H9 (cell line): ENCODE data around the gene NDUFA11. TPM values are rescaled to one million over a fixed set of nuclear protein-coding genes. Genes with fewer than 3 reads are reported as not detected.

Source experiments
- DNase-seq: peaks from one replicate; pipeline ENCODE4 v3.0.0-alpha.2; 2017
- H2AFZ ChIP-seq: one replicate; pipeline ENCODE4 v1.6.1; 2013; ENCODE audit warnings: mild to moderate bottlenecking, low read length, control low read depth, moderate library complexity
- H2AK5ac ChIP-seq: 2 replicates; pipeline ENCODE4 v1.6.1; 2013; ENCODE audit warnings: low read length, control low read depth, mixed read lengths; ENCODE audit not compliant: insufficient read length
- H2BK120ac ChIP-seq: one replicate; pipeline ENCODE4 v1.6.1; 2013; ENCODE audit warnings: low read depth, mild to moderate bottlenecking, low read length, control low read depth, inconsistent platforms; ENCODE audit not compliant: poor library complexity, severe bottlenecking
- H2BK12ac ChIP-seq: 2 replicates; pipeline ENCODE4 v1.6.1; 2013; ENCODE audit warnings: low read length, control low read depth, mixed read lengths, low read depth; ENCODE audit not compliant: insufficient read length
- H2BK15ac ChIP-seq: 2 replicates; pipeline ENCODE4 v1.6.1; 2013; ENCODE audit warnings: low read depth, low read length, control low read depth
- H2BK20ac ChIP-seq: one replicate; pipeline ENCODE4 v1.6.1; 2013; ENCODE audit warnings: low read depth, mild to moderate bottlenecking, low read length, control low read depth, inconsistent platforms; ENCODE audit not compliant: poor library complexity, severe bottlenecking
- H2BK5ac ChIP-seq: 2 replicates; pipeline ENCODE4 v1.6.1; 2013; ENCODE audit warnings: low read length, control low read depth, mixed read lengths; ENCODE audit not compliant: insufficient read length
- H3K14ac ChIP-seq: 2 replicates; pipeline ENCODE4 v1.6.1; 2013; ENCODE audit warnings: low read length, control low read depth; ENCODE audit not compliant: insufficient read depth
- H3K18ac ChIP-seq: 2 replicates; pipeline ENCODE4 v1.6.1; 2013; ENCODE audit warnings: low read depth, mild to moderate bottlenecking, mixed read lengths, low read length, control low read depth; ENCODE audit not compliant: insufficient read length
- H3K23ac ChIP-seq: 2 replicates; pipeline ENCODE4 v1.6.1; 2013; ENCODE audit warnings: low read length, control low read depth, mixed read lengths, low read depth; ENCODE audit not compliant: insufficient read length
- H3K23me2 ChIP-seq: 2 replicates; pipeline ENCODE4 v1.6.1; 2013; ENCODE audit warnings: low read depth, mild to moderate bottlenecking, mixed read lengths, low read length, control low read depth; ENCODE audit not compliant: insufficient read length, poor library complexity, severe bottlenecking
- H3K27ac ChIP-seq: 2 replicates; pipeline ENCODE4 v1.5.1; 2013; ENCODE audit warnings: low read length, control low read depth, mixed read lengths, low read depth; ENCODE audit not compliant: insufficient read length
- H3K27me3 ChIP-seq: 2 replicates; pipeline ENCODE4 v1.6.1; 2013; ENCODE audit warnings: low read length, control low read depth, inconsistent platforms; ENCODE audit not compliant: insufficient read depth
- H3K4ac ChIP-seq: 2 replicates; pipeline ENCODE4 v1.6.1; 2013; ENCODE audit warnings: low read depth, mild to moderate bottlenecking, control low read depth, inconsistent platforms, low read length, moderate library complexity
- H3K4me1 ChIP-seq: 2 replicates; pipeline ENCODE4 v1.6.1; 2013; ENCODE audit warnings: low read length, control low read depth, inconsistent platforms; ENCODE audit not compliant: insufficient read depth
- H3K4me2 ChIP-seq: 2 replicates; pipeline ENCODE4 v1.6.1; 2013; ENCODE audit warnings: low read length, control low read depth, mixed read lengths; ENCODE audit not compliant: insufficient read length, insufficient read depth
- H3K56ac ChIP-seq: 2 replicates; pipeline ENCODE4 v1.6.1; 2013; ENCODE audit warnings: low read depth, mild to moderate bottlenecking, mixed read lengths, low read length, control low read depth; ENCODE audit not compliant: insufficient read length
- H3K79me1 ChIP-seq: 2 replicates; pipeline ENCODE4 v1.6.1; 2013; ENCODE audit warnings: low read depth, mild to moderate bottlenecking, moderate library complexity, low read length, control low read depth, inconsistent platforms; ENCODE audit not compliant: insufficient read depth, poor library complexity, severe bottlenecking
- H3K79me2 ChIP-seq: 2 replicates; pipeline ENCODE4 v1.6.1; 2013; ENCODE audit warnings: low read length, control low read depth, inconsistent platforms; ENCODE audit not compliant: insufficient read depth
- H3K9ac ChIP-seq: 2 replicates; pipeline ENCODE4 v1.6.1; 2013; ENCODE audit warnings: low read length, control low read depth, mixed read lengths; ENCODE audit not compliant: insufficient read length; ENCODE audit errors: extremely low read depth
- H3K9me3 ChIP-seq: one replicate; pipeline ENCODE4 v1.6.1; 2013; ENCODE audit warnings: low read depth, low read length, inconsistent platforms; ENCODE audit not compliant: control insufficient read depth
- H3T11ph ChIP-seq: one replicate; pipeline ENCODE4 v1.6.1; 2013; ENCODE audit warnings: mild to moderate bottlenecking, low read length, control low read depth, inconsistent platforms
- H4K20me1 ChIP-seq: one replicate; pipeline ENCODE4 v1.6.1; 2013; ENCODE audit not compliant: control insufficient read depth, insufficient read length, insufficient read depth
- H4K5ac ChIP-seq: 2 replicates; pipeline ENCODE4 v1.6.1; 2013; ENCODE audit warnings: low read depth, mild to moderate bottlenecking, mixed read lengths, low read length, control low read depth; ENCODE audit not compliant: insufficient read length
- H4K8ac ChIP-seq: replicated peaks from 2 replicates; pipeline ENCODE4 v1.6.1; 2013; ENCODE audit warnings: low read length, control low read depth, mixed read lengths, low read depth; ENCODE audit not compliant: insufficient read length
- H4K91ac ChIP-seq: 2 replicates; pipeline ENCODE4 v1.6.1; 2013; ENCODE audit warnings: low read depth, mild to moderate bottlenecking, moderate library complexity, mixed read lengths, low read length, control low read depth; ENCODE audit not compliant: insufficient read length
- H3K27ac Mint-ChIP-seq, 3 experiments: 2 replicates in 2 of 3; 3 replicates in 1 of 3; pipeline ENCODE4 v1.8.0; 2020 to 2021; ENCODE audit warnings: mixed read lengths in 3 of 3, mild to moderate bottlenecking in 1 of 3, moderate library complexity in 1 of 3
- H3K27me3 Mint-ChIP-seq: 2 replicates; pipeline ENCODE4 v1.8.0; 2021; ENCODE audit warnings: low read depth, mild to moderate bottlenecking, moderate library complexity, mixed read lengths
- H3K36me3 Mint-ChIP-seq, 3 experiments: 2 replicates in 2 of 3; 3 replicates in 1 of 3; pipeline ENCODE4 v1.8.0; 2020 to 2021; ENCODE audit warnings: low read depth in 3 of 3, mixed read lengths in 3 of 3; ENCODE audit not compliant: insufficient read depth in 1 of 3
- H3K4me1 Mint-ChIP-seq, 2 experiments: 2 replicates each; pipeline ENCODE4 v1.8.0; 2020; ENCODE audit warnings: mixed read lengths in 2 of 2
- H3K4me3 Mint-ChIP-seq, 2 experiments: 2 replicates in 1 of 2; 3 replicates in 1 of 2; pipeline ENCODE4 v1.8.0; 2020 to 2021; ENCODE audit warnings: mild to moderate bottlenecking in 2 of 2, mixed read lengths in 2 of 2, moderate library complexity in 1 of 2
- H3K9me3 Mint-ChIP-seq, 2 experiments: 2 replicates in 1 of 2; 3 replicates in 1 of 2; pipeline ENCODE4 v1.8.0; 2020; ENCODE audit warnings: mild to moderate bottlenecking in 2 of 2, mixed read lengths in 2 of 2, moderate library complexity in 1 of 2
- WGBS: extraction: QIAGEN DNeasy Blood & Tissue Kit; methylation state at CpG from one replicate; pipeline ENCODE4 v1.1.7; 2013; ENCODE audit warnings: missing lambda C conversion rate, low lambda C conversion rate, mixed read lengths; ENCODE audit not compliant: insufficient read length; ENCODE audit errors: extremely low coverage; 5-methylcytosine and 5-hydroxymethylcytosine counted together
- total RNA-seq: library from RNA; stranded (reverse); gene quantifications from 2 replicates; pipeline ENCODE4 v1.2.1, GENCODE V29; 2021
- TF ChIP-seq, protein P1 (sequence below): fragments of 200-600 bp; sonication (generic); conservative IDR thresholded peaks from 3 replicates; pipeline ENCODE4 v1.8.0; 2021; ENCODE audit warnings: antibody characterized with exemption, mild to moderate bottlenecking

The NDUFA11 gene
- total RNA-seq, 1 experiment from 2014 or later: 282 TPM

DNA sequence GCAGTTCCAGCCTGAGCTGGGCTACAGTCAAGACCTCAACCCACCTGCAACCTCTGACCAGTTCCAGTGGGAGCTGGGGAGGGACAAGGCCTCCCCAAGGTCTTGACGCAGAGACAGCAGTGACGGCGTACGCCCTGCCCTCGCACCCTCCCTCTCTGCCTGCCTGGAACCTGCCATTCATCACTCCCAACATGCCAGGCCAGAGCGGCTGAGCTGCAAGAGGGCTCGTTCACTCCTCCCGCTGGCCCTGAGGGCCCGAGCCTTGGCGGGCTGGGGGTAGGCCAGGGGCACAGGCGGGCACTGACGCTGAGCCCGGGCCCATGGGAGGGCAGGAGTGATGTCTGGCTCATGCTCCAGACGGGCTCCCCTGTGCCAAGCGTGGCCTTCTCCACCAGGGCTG lies 8.2 kb downstream of the NDUFA11 start:
- Mint-ChIP-seq H3K27ac (no peak overlapping the region), H3K9me3 (no peaks in the 10 kb centered on the region), H3K27me3 (peaks cover 15% of the 10 kb centered on the region), H3K4me1 (peaks cover 4 to 9% of the 10 kb centered on the region in 2 experiments), H3K36me3 (peaks cover 9 to 18% (median 12%) of the 10 kb centered on the region in 3 experiments; a peak in 6 of 7 replicates), H3K4me3 (no peak overlapping the region)
- Histone ChIP-seq H3K27ac (no peak overlapping the region), H3K14ac (no peak overlapping the region), H3K4ac (no peak overlapping the region), H3K23ac (no peak overlapping the region), H2BK20ac (no peak overlapping the region), H3K18ac (no peak overlapping the region), H2BK5ac (no peak overlapping the region), H3K4me1 (no peaks in the 10 kb centered on the region; the same call in 1 of the 2 replicates), H3K9ac (no peak overlapping the region), H4K5ac (no peak overlapping the region), H3K79me2 (peaks cover 3% of the 10 kb centered on the region; the same call in 1 of the 2 replicates), H3K79me1 (no peaks in the 10 kb centered on the region), H4K91ac (no peak overlapping the region), H2AFZ (no peak overlapping the region), H2BK12ac (no peak overlapping the region), H3K4me2 (no peak overlapping the region), H2BK15ac (no peak overlapping the region), H3T11ph (no peak overlapping the region), H3K27me3 (no peaks in the 10 kb centered on the region), H3K23me2 (no peaks in the 10 kb centered on the region), H3K9me3 (no peaks in the 10 kb centered on the region), H2AK5ac (no peak overlapping the region), H4K20me1 (no peaks in the 10 kb centered on the region), H3K56ac (no peak overlapping the region), H4K8ac (no peak overlapping the region), H2BK120ac (no peak overlapping the region)
- no peak for DNase-seq
- TF ChIP-seq, protein P1, sequence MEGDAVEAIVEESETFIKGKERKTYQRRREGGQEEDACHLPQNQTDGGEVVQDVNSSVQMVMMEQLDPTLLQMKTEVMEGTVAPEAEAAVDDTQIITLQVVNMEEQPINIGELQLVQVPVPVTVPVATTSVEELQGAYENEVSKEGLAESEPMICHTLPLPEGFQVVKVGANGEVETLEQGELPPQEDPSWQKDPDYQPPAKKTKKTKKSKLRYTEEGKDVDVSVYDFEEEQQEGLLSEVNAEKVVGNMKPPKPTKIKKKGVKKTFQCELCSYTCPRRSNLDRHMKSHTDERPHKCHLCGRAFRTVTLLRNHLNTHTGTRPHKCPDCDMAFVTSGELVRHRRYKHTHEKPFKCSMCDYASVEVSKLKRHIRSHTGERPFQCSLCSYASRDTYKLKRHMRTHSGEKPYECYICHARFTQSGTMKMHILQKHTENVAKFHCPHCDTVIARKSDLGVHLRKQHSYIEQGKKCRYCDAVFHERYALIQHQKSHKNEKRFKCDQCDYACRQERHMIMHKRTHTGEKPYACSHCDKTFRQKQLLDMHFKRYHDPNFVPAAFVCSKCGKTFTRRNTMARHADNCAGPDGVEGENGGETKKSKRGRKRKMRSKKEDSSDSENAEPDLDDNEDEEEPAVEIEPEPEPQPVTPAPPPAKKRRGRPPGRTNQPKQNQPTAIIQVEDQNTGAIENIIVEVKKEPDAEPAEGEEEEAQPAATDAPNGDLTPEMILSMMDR: no peak
- no CpG with 5 or more reads among the region's 15 CpGs for WGBS
